Esophagus squamous epithelium (tissue), 5 donors: ENCODE results near the gene SPTLC2. TPM values are rescaled to one million over a fixed set of nuclear protein-coding genes. Genes with fewer than 3 reads are reported as not detected.
"Not testable (repeated sequence)": the region's sequence is repeated elsewhere in the genome, so short reads cannot be mapped to it uniquely, and the experiment has no call there.

Source experiments
- DNase-seq: peaks from one replicate; lab custom pipeline; 2025; lab: John Stamatoyannopoulos, UW
- H3K27ac ChIP-seq, 4 donors: fragments of 200-600 bp; sonication (generic); one replicate each; pipeline ENCODE4 v1.5.1; 2016 to 2019; ENCODE audit warnings: mild to moderate bottlenecking in 1 of 4
- H3K27me3 ChIP-seq, 4 donors: fragments of 200-600 bp; sonication (generic); 1 replicate in 3 of 4; 2 replicates in 1 of 4; pipeline versions ENCODE4 v1.5.1 to v1.6.0; 2017 to 2021; ENCODE audit warnings: antibody characterized with exemption in 1 of 4
- H3K36me3 ChIP-seq, 3 donors: fragments of 200-600 bp; sonication (generic); one replicate each; pipeline ENCODE4 v1.5.1; 2016 to 2019
- H3K4me1 ChIP-seq, 3 donors: fragments of 200-600 bp; sonication (generic); one replicate each; pipeline ENCODE4 v1.5.1; 2017 to 2019
- H3K4me3 ChIP-seq, 4 donors: fragments of 200-600 bp; sonication (generic); 1 replicate in 3 of 4; 2 replicates in 1 of 4; pipeline ENCODE4 v1.5.1; 2016 to 2019; ENCODE audit warnings: mild to moderate bottlenecking in 2 of 4, moderate library complexity in 1 of 4
- H3K9me3 ChIP-seq, 3 donors: fragments of 200-600 bp; sonication (generic); one replicate each; pipeline ENCODE4 v1.5.1; 2016 to 2019
- POLR2A ChIP-seq, 4 donors: fragments of 450-650 bp; IDR thresholded peaks; one replicate each; pipeline ENCODE4 v1.6.1; 2017; ENCODE audit warnings: antibody characterized with exemption in 4 of 4, mild to moderate bottlenecking in 4 of 4, moderate library complexity in 3 of 4
- WGBS, 2 donors: methylation state at CpG; one replicate each; pipeline ENCODE4 v1.1.5; 2018; 5-methylcytosine and 5-hydroxymethylcytosine counted together
- intact Hi-C: fragments of 100-400 bp; cut with DNase I; formaldehyde crosslinking; loops from one replicate; pipeline ENCODE4 v1.15.0; 2022
- total RNA-seq, 4 donors: library from RNA; depleted of rRNA; stranded (reverse); fragments of >200 nt; gene quantifications; one replicate each; pipeline ENCODE4 v1.1.0, GENCODE V29; 2016
- TF ChIP-seq, protein P1 (sequence below), 6 experiments: fragments of 450-650 bp in 4 of 6; fragments of 200-600 bp in 2 of 6; sonication (generic) in 2 of 6; IDR thresholded peaks; one replicate each; pipeline ENCODE4 v1.5.1; 2016 to 2019; ENCODE audit warnings: antibody characterized with exemption in 6 of 6, mild to moderate bottlenecking in 4 of 6, moderate library complexity in 4 of 6
- donor health status: DM: yes; HTN: yes; CAD: no.

SPTLC2 gene
- total RNA-seq, 4 donors from 2014 or later: 35.1 to 50.5 (median 39.9) TPM

DNA sequence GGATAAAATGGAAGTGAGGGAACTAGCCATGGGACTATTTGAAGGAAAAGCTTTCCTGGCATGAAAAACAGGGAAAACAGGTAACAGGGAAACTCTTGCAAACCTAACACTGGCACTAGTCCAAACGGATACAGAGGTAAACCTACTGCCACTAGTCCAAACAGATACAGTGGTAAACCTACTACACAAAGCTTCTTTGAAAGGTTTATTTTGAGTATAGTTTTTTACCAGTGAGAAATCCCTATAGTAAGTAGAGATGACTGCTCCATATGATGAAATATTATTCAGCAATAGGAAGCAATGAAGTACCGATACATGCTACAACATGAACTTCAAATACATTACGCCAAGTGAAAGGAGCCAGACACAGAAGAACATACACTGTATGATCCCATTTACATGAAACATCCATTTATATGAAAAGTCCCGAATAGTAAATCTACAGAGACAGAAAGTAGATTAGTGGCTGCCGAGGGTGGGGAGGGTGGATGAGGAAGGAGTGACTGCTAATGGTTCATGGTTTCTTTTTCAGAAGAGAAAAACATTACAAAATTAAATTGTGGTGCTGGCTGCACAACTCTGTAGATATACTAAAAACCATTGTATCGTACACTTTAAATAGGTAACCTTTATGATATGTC, 25.5 kb downstream of the SPTLC2 start:
- TF ChIP-seq POLR2A (IDR thresholded peaks at IDR 0.05): no peak
- TF ChIP-seq, protein P1, sequence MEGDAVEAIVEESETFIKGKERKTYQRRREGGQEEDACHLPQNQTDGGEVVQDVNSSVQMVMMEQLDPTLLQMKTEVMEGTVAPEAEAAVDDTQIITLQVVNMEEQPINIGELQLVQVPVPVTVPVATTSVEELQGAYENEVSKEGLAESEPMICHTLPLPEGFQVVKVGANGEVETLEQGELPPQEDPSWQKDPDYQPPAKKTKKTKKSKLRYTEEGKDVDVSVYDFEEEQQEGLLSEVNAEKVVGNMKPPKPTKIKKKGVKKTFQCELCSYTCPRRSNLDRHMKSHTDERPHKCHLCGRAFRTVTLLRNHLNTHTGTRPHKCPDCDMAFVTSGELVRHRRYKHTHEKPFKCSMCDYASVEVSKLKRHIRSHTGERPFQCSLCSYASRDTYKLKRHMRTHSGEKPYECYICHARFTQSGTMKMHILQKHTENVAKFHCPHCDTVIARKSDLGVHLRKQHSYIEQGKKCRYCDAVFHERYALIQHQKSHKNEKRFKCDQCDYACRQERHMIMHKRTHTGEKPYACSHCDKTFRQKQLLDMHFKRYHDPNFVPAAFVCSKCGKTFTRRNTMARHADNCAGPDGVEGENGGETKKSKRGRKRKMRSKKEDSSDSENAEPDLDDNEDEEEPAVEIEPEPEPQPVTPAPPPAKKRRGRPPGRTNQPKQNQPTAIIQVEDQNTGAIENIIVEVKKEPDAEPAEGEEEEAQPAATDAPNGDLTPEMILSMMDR (IDR thresholded peaks at IDR 0.05): no peak
- Histone ChIP-seq H3K27me3 (no peaks in the 10 kb centered on the region), H3K9me3 (no peaks in the 10 kb centered on the region), H3K27ac (peak overlapping the region; percentile 53 to 76 (median 70)), H3K36me3 (peaks cover 0 to 29% (median 0%) of the 10 kb centered on the region in 3 donors), H3K4me1 (peaks cover 0 to 70% (median 26%) of the 10 kb centered on the region in 3 donors), H3K4me3 (peak overlapping the region in 3 of 4 donors; percentile 5 to 44 (median 15))
- DNase-seq: no peak
- intact Hi-C loops: no loop called here
- 29 to 31% methylated on average over 6 of the region's 6 CpGs for WGBS, 2 donors

DNA sequence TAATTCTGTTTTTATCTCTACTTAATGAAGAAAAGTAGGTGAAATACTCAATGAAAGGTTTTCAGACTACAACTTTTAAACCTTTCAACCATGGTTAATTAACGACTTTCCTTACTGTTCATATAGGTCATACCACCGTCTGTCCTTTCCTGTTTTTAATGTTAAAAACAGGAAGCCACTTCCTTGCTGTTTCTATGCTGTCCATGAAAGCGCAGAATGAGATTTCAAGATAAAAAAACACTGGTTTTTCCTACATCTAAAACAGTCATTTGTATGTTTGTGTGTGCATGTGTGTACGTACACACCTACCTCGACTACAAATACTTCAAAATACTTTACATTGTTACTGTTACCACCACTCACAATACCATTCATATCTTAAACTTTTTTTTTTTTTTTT, 27.3 kb downstream of the SPTLC2 start:
- WGBS, 2 donors: 39 to 55% methylated on average over 5 of the region's 5 CpGs
- H3K4me1 ChIP-seq: peaks cover 0 to 67% (median 24%) of the 10 kb centered on the region in 3 donors
- H3K36me3 ChIP-seq: peaks cover 0 to 11% (median 0%) of the 10 kb centered on the region in 3 donors
- no peak for TF ChIP-seq POLR2A (IDR thresholded peaks at IDR 0.05)
- TF ChIP-seq, protein P1 (IDR thresholded peaks at IDR 0.05): no peak
- intact Hi-C loops: no loop called here
- H3K27ac ChIP-seq: peak overlapping the region in 1 of 4 donors; percentile 67
- no peaks in the 10 kb centered on the region for H3K9me3 ChIP-seq
- no peak overlapping the region for H3K4me3 ChIP-seq
- H3K27me3 ChIP-seq: no peaks in the 10 kb centered on the region
- DNase-seq: no peak

DNA sequence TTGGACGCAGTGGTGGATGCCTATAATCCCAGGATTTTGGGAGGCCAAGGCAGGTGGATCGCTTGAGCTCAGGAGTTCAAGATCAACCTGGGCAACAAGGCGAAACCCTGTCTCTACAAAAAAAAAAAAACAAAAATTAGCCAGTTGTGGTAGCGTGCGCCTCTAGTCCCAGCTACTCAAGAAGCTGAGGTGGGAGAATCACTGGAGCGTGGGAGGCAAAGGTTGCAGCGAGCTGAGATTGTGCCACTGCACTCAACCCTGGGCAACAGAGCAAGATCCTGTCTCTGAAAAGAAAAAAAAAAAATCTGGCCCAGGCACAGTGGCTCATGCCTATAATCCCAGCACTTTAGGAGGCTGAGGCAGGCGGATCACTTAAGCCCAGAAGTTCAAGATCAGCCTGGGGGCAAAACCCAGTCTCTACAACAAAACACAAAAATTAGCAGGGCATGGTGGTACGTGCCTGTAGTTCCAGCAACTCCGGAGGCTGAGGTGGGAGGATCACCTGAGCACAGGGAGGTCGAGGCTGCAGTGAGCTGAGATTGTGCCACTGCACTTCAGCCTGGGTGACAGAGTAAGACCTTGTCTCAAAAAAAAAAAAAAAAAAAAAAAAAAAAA, 27.9 kb downstream of the SPTLC2 start:
- H3K9me3 ChIP-seq, H3K27me3 ChIP-seq, DNase-seq, intact Hi-C loops, H3K4me3 ChIP-seq, H3K27ac ChIP-seq, H3K36me3 ChIP-seq: not testable (repeated sequence)
- 83 to 86% methylated on average over 11 of the region's 11 CpGs for WGBS, 2 donors
- peaks cover 0 to 61% (median 18%) of the 10 kb centered on the region in 3 donors for H3K4me1 ChIP-seq

DNA sequence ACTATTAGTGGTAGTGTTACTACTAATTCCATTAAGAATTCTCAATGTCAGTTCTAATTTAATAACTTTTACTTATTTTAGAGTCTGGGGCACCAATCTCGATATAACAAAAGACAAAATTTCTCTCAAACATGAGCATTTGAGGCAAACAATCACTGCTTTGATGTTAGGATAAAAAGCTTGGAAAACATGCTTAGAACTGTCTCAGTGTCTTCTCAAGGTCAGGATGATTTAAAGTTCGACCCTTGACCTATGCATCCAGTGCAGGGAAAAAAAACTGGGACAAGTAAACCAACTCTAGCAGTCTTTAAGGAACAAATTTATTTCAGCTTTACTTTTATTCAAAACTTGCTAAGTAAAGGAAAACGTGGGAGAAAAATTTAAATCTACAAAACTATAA, 31.1 kb downstream of the SPTLC2 start:
- H3K9me3 ChIP-seq: no peaks in the 10 kb centered on the region
- intact Hi-C loops: no loop called here
- H3K4me3 ChIP-seq: no peak overlapping the region
- H3K4me1 ChIP-seq: peaks cover 0 to 57% (median 27%) of the 10 kb centered on the region in 3 donors
- no peak for DNase-seq
- TF ChIP-seq POLR2A (IDR thresholded peaks at IDR 0.05): no peak
- TF ChIP-seq, protein P1 (IDR thresholded peaks at IDR 0.05): no peak
- no peak overlapping the region for H3K27ac ChIP-seq
- no peaks in the 10 kb centered on the region for H3K27me3 ChIP-seq
- 70 to 71% methylated on average over 3 of the region's 3 CpGs for WGBS, 2 donors
- H3K36me3 ChIP-seq: peaks cover 0 to 7% (median 0%) of the 10 kb centered on the region in 3 donors

DNA sequence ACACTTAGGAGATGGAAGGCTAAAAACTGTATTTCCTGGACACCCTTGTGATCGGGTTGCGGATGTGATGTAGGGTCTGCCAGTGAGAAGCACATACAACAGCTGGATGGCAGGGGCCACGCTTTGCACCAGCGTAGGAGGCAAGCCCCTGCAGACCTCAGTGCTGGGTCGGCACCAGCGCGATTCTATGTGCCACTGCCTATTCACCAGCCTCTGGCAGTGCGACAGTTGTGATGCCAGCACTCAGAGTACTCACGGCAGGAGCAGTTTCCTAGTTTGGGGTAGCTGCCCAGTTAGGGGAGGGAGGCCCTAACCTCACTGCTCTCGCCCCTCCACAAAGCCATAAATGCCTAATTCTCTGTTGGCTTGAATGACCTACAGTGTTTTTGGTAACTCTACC, 31.6 kb downstream of the SPTLC2 start:
- Histone ChIP-seq H3K36me3 (peaks cover 0 to 7% (median 0%) of the 10 kb centered on the region in 3 donors), H3K4me1 (peaks cover 0 to 53% (median 22%) of the 10 kb centered on the region in 3 donors), H3K9me3 (no peaks in the 10 kb centered on the region), H3K27me3 (no peaks in the 10 kb centered on the region), H3K27ac (no peak overlapping the region), H3K4me3 (no peak overlapping the region)
- WGBS, 2 donors: 79 to 82% methylated on average over 10 of the region's 10 CpGs
- DNase-seq: no peak
- intact Hi-C loops: no loop called here
- TF ChIP-seq, protein P1 (IDR thresholded peaks at IDR 0.05): no peak
- no peak for TF ChIP-seq POLR2A (IDR thresholded peaks at IDR 0.05)
